GM12873 (cell line): ENCODE data around the gene NSMF.

ENCODE experiments used
- TF ChIP-seq, protein P1 (sequence below): IDR thresholded peaks from 2 replicates; pipeline ENCODE4 v1.5.1; 2012; ENCODE audit warnings: low read depth, mild to moderate bottlenecking, moderate library complexity, low read length, control low read depth; ENCODE audit not compliant: insufficient read depth; ENCODE audit errors: missing control alignments

The NSMF gene

DNA sequence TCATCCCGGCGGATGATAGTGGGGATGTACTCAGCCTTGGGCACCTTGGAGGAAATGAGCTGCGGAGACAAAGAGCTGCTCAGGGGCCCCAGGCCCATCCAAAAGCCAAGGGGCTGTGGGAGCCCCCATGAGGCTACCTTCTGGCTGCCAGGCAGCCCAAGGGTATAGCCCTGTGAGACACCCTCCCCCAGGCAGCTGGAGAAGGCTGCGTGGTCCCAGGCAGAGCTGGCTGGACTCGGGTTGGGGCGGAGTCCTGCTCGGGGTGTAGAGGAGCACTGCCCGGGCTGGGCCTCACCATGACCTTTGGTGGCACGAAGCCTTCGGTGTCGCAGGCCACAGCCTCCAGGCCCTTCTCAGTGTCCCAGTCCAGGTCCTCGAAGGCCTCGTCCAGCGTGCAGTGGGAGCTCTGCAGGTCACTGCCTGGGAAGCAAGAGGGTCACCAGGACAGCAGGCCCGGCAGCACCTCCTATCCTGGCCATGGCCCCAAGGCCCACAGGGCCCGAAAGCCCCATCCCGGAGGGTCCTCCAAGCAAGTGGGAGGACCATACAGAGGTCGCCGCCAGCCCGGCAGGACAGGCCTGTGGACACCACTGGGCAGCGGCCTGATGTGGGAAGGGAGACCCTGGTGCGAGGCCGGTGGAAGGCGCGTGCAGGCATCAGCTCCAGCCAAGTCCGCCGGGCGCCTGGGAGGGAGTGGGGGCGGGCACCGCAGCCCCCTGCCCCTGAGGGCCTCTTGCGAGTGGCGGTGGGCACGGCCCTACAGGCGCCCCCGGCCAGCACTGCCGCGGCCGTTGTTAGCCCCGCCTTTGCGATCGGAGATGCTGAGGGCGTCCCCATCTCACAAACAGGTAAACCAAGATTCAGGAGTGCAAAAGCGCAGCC, 6.1 kb downstream of the NSMF start:
- TF ChIP-seq, protein P1, sequence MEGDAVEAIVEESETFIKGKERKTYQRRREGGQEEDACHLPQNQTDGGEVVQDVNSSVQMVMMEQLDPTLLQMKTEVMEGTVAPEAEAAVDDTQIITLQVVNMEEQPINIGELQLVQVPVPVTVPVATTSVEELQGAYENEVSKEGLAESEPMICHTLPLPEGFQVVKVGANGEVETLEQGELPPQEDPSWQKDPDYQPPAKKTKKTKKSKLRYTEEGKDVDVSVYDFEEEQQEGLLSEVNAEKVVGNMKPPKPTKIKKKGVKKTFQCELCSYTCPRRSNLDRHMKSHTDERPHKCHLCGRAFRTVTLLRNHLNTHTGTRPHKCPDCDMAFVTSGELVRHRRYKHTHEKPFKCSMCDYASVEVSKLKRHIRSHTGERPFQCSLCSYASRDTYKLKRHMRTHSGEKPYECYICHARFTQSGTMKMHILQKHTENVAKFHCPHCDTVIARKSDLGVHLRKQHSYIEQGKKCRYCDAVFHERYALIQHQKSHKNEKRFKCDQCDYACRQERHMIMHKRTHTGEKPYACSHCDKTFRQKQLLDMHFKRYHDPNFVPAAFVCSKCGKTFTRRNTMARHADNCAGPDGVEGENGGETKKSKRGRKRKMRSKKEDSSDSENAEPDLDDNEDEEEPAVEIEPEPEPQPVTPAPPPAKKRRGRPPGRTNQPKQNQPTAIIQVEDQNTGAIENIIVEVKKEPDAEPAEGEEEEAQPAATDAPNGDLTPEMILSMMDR, result no peak

DNA sequence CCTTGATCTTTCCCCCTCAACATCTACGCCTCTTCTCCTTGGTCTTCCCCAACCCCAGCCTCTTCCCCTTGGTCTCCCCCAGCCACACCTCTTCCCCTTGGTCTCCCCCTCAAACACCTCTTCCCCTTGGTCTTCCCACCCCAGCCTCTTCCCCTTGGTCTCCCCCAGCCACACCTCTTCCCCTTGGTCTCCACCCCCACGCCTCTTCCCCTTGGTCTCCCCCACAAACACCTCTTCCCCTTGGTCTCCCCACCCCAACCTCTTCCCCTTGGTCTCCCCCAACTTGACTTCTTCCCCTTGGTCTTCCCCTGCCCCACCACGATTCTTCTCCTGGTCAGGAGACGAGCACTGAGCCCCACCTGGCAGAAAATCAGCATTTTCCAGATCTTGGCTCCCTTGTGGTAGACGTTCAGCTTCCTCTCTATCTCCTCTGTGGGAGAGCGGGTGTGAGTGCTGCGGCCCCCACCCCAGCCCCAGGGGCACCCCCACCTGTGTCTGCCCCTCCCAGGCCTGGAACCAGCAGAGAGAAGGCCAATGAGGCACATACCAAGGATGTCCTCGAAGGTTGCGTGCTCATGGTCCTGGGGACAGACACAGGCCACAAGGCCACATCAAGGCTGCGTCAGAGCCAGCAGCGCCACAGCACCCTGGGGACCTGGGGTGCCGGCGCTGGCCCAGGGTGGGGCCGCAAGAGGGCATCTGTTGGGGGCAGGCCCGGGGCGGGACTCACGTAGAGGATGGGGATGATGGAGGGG, 7.0 kb downstream of the NSMF start:
- TF ChIP-seq, protein P1, result no peak

DNA sequence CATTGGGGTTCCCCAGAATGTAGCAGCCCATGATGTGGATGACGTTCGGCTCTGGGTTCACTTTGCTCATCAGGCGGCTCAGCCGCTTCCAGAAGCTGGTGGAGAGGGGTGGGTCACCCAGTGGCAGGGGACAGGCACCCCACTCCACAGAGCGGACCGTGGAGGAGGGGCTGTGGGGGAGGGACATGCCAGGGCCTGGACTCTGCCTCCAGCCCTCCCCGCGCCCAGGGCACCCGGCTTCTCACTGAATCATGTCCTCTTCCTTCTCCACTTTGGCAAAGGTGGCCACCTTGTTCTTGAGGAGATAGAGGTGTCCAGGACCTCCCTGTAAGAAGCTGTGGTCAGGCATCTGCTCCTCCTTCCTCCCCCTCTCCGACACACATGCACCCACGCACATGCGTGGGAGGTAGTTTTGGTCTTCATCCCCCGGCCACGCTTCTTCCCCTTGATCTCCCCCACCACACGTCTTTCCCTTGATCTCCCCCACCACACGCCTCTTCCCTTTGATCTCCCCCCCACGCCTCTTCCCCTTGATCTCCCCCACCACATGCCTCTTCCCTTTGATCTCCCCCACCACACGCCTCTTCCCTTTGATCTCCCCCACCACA, 9.1 kb downstream of the NSMF start:
- TF ChIP-seq, protein P1, result no peak

DNA sequence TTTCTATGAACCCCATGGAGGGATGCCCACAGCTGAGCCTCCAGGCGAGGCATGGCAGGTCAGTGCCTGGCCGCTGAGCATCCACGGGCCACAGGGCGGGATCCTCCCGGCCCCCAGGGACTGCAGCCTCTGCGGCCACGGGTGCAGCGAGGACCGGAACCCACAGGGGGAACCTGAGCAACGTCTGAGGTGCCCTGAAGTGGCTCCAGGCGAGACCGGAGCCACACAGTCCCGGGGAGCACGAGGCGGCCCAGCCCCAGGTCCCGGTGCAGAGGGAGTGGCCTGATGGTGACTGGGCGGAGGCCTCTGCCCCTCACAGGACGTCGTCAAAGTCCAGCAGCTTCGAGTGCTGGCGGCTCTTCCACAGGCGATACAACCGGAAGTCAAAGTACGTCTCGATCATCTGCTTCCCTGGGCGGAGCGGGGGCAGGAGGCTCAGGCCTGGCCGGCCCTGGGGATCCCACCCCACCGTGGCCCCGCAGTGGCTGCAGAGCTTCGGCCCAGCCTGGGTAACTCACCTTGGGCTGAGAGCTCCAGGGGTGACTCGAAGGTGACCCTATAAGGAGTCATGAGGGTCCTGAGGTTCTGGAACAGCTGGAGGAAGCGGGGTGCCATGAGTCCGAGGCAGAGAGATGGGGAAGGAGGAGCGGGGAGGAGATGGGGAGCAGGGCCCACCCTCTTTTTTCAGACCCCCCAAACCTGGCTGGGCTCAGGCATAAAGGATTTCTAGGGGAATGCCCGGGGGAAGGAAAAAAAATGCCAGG, 9.9 kb downstream of the NSMF start:
- TF ChIP-seq, protein P1, result no peak

DNA sequence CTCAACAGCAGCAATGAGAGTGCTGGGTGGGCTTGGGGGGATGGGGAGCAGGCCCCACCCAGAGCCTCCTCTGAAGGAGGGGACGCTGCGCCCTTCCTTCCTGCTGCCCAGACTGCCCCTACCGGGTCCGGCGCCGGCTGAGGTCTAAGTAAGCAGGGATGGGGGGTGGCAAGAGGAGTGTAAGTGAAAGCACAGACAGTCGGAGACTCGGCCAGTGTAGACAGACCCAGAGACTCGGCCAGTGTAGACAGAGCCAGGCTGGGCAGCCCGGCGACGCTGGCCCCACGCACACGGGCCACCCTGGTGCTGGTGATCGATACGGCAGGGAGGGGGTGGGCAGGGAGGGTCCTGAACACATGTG, 10.6 kb downstream of the NSMF start:
- TF ChIP-seq, protein P1, result no peak

DNA sequence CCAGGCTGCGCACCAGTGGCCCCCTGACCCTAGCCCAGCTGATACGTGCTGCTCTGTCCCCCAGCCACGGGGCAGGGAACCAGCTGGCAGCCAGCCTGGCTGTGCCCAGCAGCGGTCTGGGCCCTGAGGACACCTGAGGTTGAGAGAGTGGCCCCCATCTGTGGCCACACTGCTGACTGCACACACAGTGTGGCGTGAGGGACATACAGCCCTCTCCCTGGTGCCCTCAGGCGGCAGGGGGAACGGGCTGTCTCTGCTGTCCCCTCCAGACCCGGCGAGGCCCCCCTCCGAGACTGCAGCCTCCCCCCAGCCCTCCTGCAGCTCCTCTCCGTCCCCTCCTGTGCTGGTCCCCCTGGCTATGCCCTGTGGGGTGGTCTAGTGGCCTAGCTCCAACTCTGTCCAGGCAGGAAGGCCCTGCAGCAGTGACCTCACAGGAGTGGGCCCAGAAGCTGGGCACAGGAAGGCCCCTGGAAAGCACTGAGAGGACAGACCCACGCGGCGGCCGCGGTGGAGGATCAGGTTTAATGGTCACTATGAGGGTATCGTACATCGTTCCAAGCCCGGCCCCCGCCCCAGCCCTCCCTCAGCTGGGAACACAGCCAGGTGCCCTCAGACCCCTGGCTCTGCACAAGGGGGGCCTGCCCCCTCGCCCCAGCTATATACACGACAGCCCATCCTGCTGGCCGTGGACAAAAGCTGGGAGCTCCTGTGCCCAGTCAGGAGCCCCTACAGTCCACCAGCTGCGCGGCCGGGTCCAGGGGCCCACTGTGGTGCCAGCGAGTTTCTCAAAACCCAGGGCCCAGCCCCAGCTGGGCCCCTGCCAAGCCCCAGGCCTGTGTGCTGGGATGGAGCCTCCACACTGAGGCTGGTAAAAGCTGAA, 11.2 kb downstream of the NSMF start:
- TF ChIP-seq, protein P1, result no peak
